PC-9 (cell line): ENCODE results near the gene SARNP.

Experiments
- CTCF ChIP-seq: fragments of 200-600 bp; sonication (generic); conservative IDR thresholded peaks from 2 replicates; pipeline ENCODE4 v1.6.1; 2017; ENCODE audit warnings: mixed run types, antibody characterized with exemption, mild to moderate bottlenecking, moderate library complexity
- EZH2 ChIP-seq: fragments of 200-600 bp; sonication (generic); IDR thresholded peaks from 2 replicates; pipeline ENCODE4 v1.8.0; 2017; ENCODE audit warnings: antibody characterized with exemption, low read depth

GRCh38 chr12:55850401-55850800 lies 32.9 kb upstream of the SARNP start:
- TF ChIP-seq EZH2: no peak
- no peak for TF ChIP-seq CTCF
